Stimulated activated naive B cell treated with anti-CD40 and anti-IgM and Interleukin-4, amounts not matched to agents 10 μg/mL and 1 μg/mL and 100 μg/mL, for 72 hours (primary cell): ENCODE results near the gene ATG16L1.

ENCODE experiments used
- ATAC-seq, 2 donors: fragments of 150-1000 bp; cut with Tn5 transposase; replicated peaks; 2 replicates each; pipeline ENCODE4 v1.10.0; 2021; ENCODE audit warnings: moderate library complexity in 1 of 2
- DNase-seq: peaks from one replicate; pipeline ENCODE4 v3.0.0; 2021
- H3K27ac Mint-ChIP-seq: one replicate; pipeline ENCODE4 v1.8.0; 2022; ENCODE audit warnings: mild to moderate bottlenecking, mixed read lengths
- H3K27me3 Mint-ChIP-seq, 2 donors: one replicate each; pipeline ENCODE4 v1.8.0; 2022; ENCODE audit warnings: mixed read lengths in 2 of 2
- H3K36me3 Mint-ChIP-seq, 2 donors: one replicate each; pipeline ENCODE4 v1.8.0; 2022; ENCODE audit warnings: mixed read lengths in 2 of 2, mild to moderate bottlenecking in 1 of 2
- H3K4me1 Mint-ChIP-seq, 2 donors: one replicate each; pipeline ENCODE4 v1.8.0; 2022; ENCODE audit warnings: mixed read lengths in 2 of 2, mild to moderate bottlenecking in 1 of 2
- H3K4me3 Mint-ChIP-seq, 2 donors: one replicate each; pipeline ENCODE4 v1.8.0; 2022; ENCODE audit warnings: mild to moderate bottlenecking in 2 of 2, mixed read lengths in 2 of 2, moderate library complexity in 1 of 2
- H3K9me3 Mint-ChIP-seq, 2 donors: one replicate each; pipeline ENCODE4 v1.8.0; 2022; ENCODE audit warnings: mixed read lengths in 2 of 2, mild to moderate bottlenecking in 1 of 2

ATG16L1 gene

DNA sequence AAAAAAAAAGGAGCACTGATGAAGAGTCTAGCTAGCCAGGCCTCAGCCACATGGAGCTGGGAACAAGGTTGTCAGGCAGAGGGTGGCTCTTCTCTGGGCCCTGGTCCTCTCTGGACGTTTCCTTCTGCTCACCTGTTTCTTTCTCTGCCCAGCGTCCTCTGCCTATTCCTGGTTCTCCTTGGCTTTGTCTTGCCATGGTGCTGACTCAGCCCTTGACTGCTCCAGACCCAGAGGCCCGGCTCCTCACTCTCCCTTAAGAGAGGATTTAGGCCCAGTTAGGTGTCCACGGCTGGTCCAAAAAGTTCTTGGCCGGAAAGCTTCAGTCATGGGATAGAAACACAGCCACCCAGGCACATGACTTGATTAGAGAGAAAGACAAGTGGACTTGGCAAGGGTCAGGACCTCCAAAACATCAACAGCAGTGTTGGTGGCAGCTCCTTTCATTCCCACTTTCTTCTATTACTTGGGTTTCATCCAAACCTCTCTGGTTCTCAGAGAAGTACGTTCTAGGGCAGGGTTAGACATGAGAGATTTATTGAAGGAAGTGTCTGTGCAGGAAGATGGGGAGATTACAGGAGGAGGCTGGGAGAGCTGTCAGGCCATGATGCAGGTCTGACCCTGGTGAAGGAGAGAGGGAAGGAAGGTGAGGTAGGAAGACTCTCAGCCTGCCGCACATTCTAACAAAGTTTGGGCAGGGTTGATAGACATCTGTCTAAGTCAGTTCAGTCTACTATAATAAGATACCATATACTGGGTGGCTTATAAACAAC lies 14.5 kb upstream of the ATG16L1 start:
- H3K4me1 Mint-ChIP-seq = peaks cover 17 to 38% of the 10 kb centered on the region in 2 donors
- no peak overlapping the region for H3K27ac Mint-ChIP-seq
- H3K36me3 Mint-ChIP-seq = peaks cover 0 to 2% of the 10 kb centered on the region in 2 donors
- no peaks in the 10 kb centered on the region for H3K27me3 Mint-ChIP-seq
- peaks cover 0 to 1% of the 10 kb centered on the region in 2 donors for H3K9me3 Mint-ChIP-seq
- DNase-seq (no peak), ATAC-seq (no peak)
- H3K4me3 Mint-ChIP-seq = no peak overlapping the region

GRCh38 chr2:233240897-233241296 lies 10.6 kb upstream of the ATG16L1 start:
- Mint-ChIP-seq H3K9me3 (peaks cover 0 to 1% of the 10 kb centered on the region in 2 donors), H3K4me1 (peaks cover 21 to 43% of the 10 kb centered on the region in 2 donors)
- peak; percentile 11 for DNase-seq

GRCh38 chr2:233241803-233242202 lies 9.7 kb upstream of the ATG16L1 start:
- peak overlapping the region; percentile 82 for H3K27ac Mint-ChIP-seq
- H3K36me3 Mint-ChIP-seq = peaks cover 0 to 2% of the 10 kb centered on the region in 2 donors
- ATAC-seq = no peak
- peak overlapping the region in 1 of 2 donors; percentile 28 for H3K4me3 Mint-ChIP-seq
- DNase-seq = no peak
- H3K27me3 Mint-ChIP-seq = no peaks in the 10 kb centered on the region
- peaks cover 21 to 43% of the 10 kb centered on the region in 2 donors for H3K4me1 Mint-ChIP-seq
- peaks cover 0 to 1% of the 10 kb centered on the region in 2 donors for H3K9me3 Mint-ChIP-seq

More at GRCh38 chr2:233240897-233241296, 10.6 kb upstream of the ATG16L1 start:
- ATAC-seq = peak; percentile 80 to 86
- Mint-ChIP-seq H3K27ac (peak overlapping the region; percentile 66), H3K4me3 (peak overlapping the region; percentile 18 to 28), H3K36me3 (peaks cover 0 to 2% of the 10 kb centered on the region in 2 donors), H3K27me3 (no peaks in the 10 kb centered on the region)

- Mint-ChIP-seq H3K36me3 (peaks cover 0 to 1% of the 10 kb centered on the region in 2 donors), H3K4me3 (no peak overlapping the region), H3K27ac (no peak overlapping the region), H3K9me3 (no peaks in the 10 kb centered on the region), H3K27me3 (no peaks in the 10 kb centered on the region), H3K4me1 (peaks cover 21 to 43% of the 10 kb centered on the region in 2 donors)
- ATAC-seq = peak; percentile 85 to 93
- DNase-seq = no peak
Observed at GRCh38 chr2:233242231-233242927, 9.1 kb upstream of the ATG16L1 start.

DNA sequence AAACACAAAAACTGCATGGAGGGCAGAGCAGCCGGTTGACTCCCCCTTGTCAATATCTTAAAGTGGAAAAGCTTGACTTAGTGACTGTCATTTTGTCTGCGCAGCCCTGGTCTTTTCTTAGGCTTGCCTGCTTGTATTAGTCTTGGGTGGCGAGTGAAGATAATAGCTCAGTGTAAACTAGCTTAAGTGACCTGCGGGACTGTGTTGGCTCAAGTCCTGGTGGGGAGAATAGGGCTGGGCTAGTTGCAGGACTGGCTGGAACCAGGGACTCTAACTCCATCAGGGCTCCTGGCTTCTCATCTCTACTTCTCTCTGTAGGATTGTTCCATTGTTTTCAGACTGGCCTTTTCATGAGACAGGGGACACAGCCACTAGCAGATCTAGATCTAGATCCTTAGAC lies 8.1 kb upstream of the ATG16L1 start:
- no peak overlapping the region for H3K4me3 Mint-ChIP-seq
- no peak for DNase-seq
- H3K27me3 Mint-ChIP-seq = no peaks in the 10 kb centered on the region
- H3K4me1 Mint-ChIP-seq = peaks cover 25 to 49% of the 10 kb centered on the region in 2 donors
- no peak overlapping the region for H3K27ac Mint-ChIP-seq
- ATAC-seq = no peak
- no peaks in the 10 kb centered on the region for H3K9me3 Mint-ChIP-seq
- peaks cover 0 to 1% of the 10 kb centered on the region in 2 donors for H3K36me3 Mint-ChIP-seq

- Mint-ChIP-seq H3K36me3 (no peaks in the 10 kb centered on the region), H3K9me3 (no peaks in the 10 kb centered on the region), H3K27me3 (no peaks in the 10 kb centered on the region), H3K4me3 (no peak overlapping the region), H3K27ac (no peak overlapping the region), H3K4me1 (peaks cover 22 to 44% of the 10 kb centered on the region in 2 donors)
- DNase-seq = no peak
- ATAC-seq = no peak
Observed at GRCh38 chr2:233244818-233245217, 6.7 kb upstream of the ATG16L1 start.

- ATAC-seq (no peak), DNase-seq (no peak)
- no peaks in the 10 kb centered on the region for H3K36me3 Mint-ChIP-seq
- H3K27me3 Mint-ChIP-seq = no peaks in the 10 kb centered on the region
- no peak overlapping the region for H3K27ac Mint-ChIP-seq
- no peak overlapping the region for H3K4me3 Mint-ChIP-seq
- H3K9me3 Mint-ChIP-seq = no peaks in the 10 kb centered on the region
- H3K4me1 Mint-ChIP-seq = peaks cover 22 to 42% of the 10 kb centered on the region in 2 donors
Observed at GRCh38 chr2:233245406-233245805, 6.1 kb upstream of the ATG16L1 start.

GRCh38 chr2:233247116-233247515 lies 4.4 kb upstream of the ATG16L1 start:
- Mint-ChIP-seq H3K27me3 (no peaks in the 10 kb centered on the region), H3K36me3 (no peaks in the 10 kb centered on the region), H3K27ac (peak overlapping the region; percentile 37), H3K4me1 (peaks cover 16 to 32% of the 10 kb centered on the region in 2 donors), H3K4me3 (no peak overlapping the region), H3K9me3 (no peaks in the 10 kb centered on the region)
- DNase-seq (no peak), ATAC-seq (no peak)

DNA sequence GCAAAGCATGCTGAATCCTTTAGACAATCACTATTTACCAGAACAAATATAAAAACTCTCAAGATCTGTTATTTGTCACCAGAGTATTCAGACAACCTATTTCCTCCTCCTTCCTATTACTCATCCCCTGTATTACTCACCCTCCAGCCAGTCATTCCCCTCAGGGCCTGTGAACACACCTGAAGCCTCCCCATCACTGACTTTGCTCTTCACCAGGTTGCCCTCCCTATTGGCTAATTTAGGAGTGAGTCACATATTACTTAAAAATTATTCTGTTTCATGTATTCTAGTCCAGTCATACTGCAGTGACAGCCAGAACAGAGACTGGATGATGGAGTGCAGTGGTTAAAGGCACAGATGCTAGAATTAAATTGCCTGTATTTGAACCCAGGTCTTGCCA lies 3.7 kb upstream of the ATG16L1 start:
- peaks cover 13 to 33% of the 10 kb centered on the region in 2 donors for H3K4me1 Mint-ChIP-seq
- no peaks in the 10 kb centered on the region for H3K9me3 Mint-ChIP-seq
- DNase-seq (no peak), ATAC-seq (peak; percentile 39 to 51)
- H3K4me3 Mint-ChIP-seq = no peak overlapping the region
- H3K36me3 Mint-ChIP-seq = no peaks in the 10 kb centered on the region
- no peaks in the 10 kb centered on the region for H3K27me3 Mint-ChIP-seq
- peak overlapping the region; percentile 34 for H3K27ac Mint-ChIP-seq

- Mint-ChIP-seq H3K4me3 (no peak overlapping the region), H3K9me3 (no peaks in the 10 kb centered on the region), H3K27me3 (no peaks in the 10 kb centered on the region), H3K27ac (no peak overlapping the region), H3K4me1 (peaks cover 19 to 42% of the 10 kb centered on the region in 2 donors), H3K36me3 (no peaks in the 10 kb centered on the region)
- DNase-seq (no peak), ATAC-seq (no peak)
Observed at GRCh38 chr2:233248999-233249398, 2.5 kb upstream of the ATG16L1 start.

DNA sequence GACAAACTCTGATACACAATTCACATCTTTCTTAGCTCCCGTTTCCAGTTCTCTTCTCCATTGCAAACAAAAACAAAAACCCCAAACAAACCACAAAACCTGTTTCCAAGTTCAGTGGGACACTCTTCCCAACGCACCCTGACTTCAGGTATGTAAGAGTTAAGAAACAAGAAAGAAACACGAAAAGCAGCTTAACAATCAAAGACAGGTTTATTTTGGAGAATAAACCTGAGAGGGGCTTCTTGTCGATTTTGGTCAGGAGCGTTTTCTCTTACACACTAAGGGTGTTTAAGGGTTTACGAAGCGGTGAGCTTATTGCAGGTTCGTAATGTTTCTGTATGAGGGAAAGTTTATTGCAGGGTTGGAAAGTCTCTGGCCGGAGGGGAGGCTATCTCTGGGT lies 905 bp upstream of the ATG16L1 start:
- H3K27me3 Mint-ChIP-seq = no peaks in the 10 kb centered on the region
- H3K36me3 Mint-ChIP-seq = peaks cover 2 to 6% of the 10 kb centered on the region in 2 donors
- H3K9me3 Mint-ChIP-seq = no peaks in the 10 kb centered on the region
- ATAC-seq (no peak), DNase-seq (no peak)
- H3K4me1 Mint-ChIP-seq = peaks cover 26 to 49% of the 10 kb centered on the region in 2 donors
- peak overlapping the region in 1 of 2 donors; percentile 29 for H3K4me3 Mint-ChIP-seq
- peak overlapping the region; percentile 95 for H3K27ac Mint-ChIP-seq

GRCh38 chr2:233250985-233251305 lies 528 bp upstream of the ATG16L1 start:
- Mint-ChIP-seq H3K9me3 (no peaks in the 10 kb centered on the region), H3K27ac (peak overlapping the region; percentile 95), H3K27me3 (no peaks in the 10 kb centered on the region), H3K4me3 (peak overlapping the region; percentile 90 to 92), H3K36me3 (peaks cover 2 to 7% of the 10 kb centered on the region in 2 donors), H3K4me1 (peaks cover 26 to 51% of the 10 kb centered on the region in 2 donors)
- ATAC-seq = no peak
- DNase-seq = no peak

GRCh38 chr2:233252227-233252626 lies 754 bp downstream of the ATG16L1 start:
- no peaks in the 10 kb centered on the region for H3K27me3 Mint-ChIP-seq
- H3K27ac Mint-ChIP-seq = peak overlapping the region; percentile 74
- no peaks in the 10 kb centered on the region for H3K9me3 Mint-ChIP-seq
- H3K36me3 Mint-ChIP-seq = peaks cover 2 to 7% of the 10 kb centered on the region in 2 donors
- ATAC-seq (no peak), DNase-seq (no peak)
- H3K4me1 Mint-ChIP-seq = peaks cover 26 to 51% of the 10 kb centered on the region in 2 donors
- peak overlapping the region; percentile 90 to 92 for H3K4me3 Mint-ChIP-seq

GRCh38 chr2:233255151-233255550 lies 3.7 kb downstream of the ATG16L1 start:
- no peaks in the 10 kb centered on the region for H3K9me3 Mint-ChIP-seq
- H3K27ac Mint-ChIP-seq = peak overlapping the region; percentile 82
- no peak for DNase-seq
- peaks cover 22 to 47% of the 10 kb centered on the region in 2 donors for H3K4me1 Mint-ChIP-seq
- peaks cover 14 to 29% of the 10 kb centered on the region in 2 donors for H3K36me3 Mint-ChIP-seq
- no peaks in the 10 kb centered on the region for H3K27me3 Mint-ChIP-seq
- H3K4me3 Mint-ChIP-seq = no peak overlapping the region
- ATAC-seq = no peak

DNA sequence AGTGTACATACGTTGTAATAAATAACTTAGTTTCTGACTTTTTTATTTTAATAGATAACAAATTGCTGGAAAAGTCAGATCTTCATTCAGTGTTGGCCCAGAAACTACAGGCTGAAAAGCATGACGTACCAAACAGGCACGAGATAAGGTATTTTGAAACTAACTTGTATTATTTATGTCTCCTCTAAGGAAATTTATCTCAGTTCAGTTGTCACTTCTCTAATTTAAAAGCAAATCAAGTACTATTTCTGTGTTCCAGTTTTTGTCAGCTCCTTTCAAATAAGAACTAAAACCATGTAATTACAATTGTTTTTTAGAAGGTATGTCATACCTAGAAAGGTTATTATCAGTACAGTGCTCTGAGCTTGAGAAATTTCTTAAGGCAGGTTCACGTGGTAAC lies 4.6 kb downstream of the ATG16L1 start:
- Mint-ChIP-seq H3K9me3 (no peaks in the 10 kb centered on the region), H3K4me3 (no peak overlapping the region), H3K36me3 (peaks cover 22 to 35% of the 10 kb centered on the region in 2 donors), H3K27ac (no peak overlapping the region), H3K27me3 (no peaks in the 10 kb centered on the region), H3K4me1 (peaks cover 20 to 48% of the 10 kb centered on the region in 2 donors)
- DNase-seq (no peak), ATAC-seq (no peak)
